HUDEP-2 (cell line): ENCODE results near the gene ZNF778.
A peak's percentile ranks its signal among the peaks of the same experiment; 100 is the strongest.

Source experiments
- DNase-seq, 76 experiments: peaks; one replicate each; lab custom pipeline; 2025; ENCODE audit not compliant: unreplicated experiment in 76 of 76; lab: John Stamatoyannopoulos, UW

The ZNF778 gene

GRCh38 chr16:89192956-89193575 lies 24.4 kb upstream of the ZNF778 start:
- DNase-seq: peak in 53 of 76 experiments; percentile 15 to 84 (median 64)

- DNase-seq: no peak
These were observed 23.8 kb upstream of the ZNF778 start for GRCh38 chr16:89193576-89194293.

GRCh38 chr16:89194340-89195311 lies 22.9 kb upstream of the ZNF778 start:
- no peak for DNase-seq

- no peak for DNase-seq
These were observed 21.9 kb upstream of the ZNF778 start for GRCh38 chr16:89195521-89196171.

- no peak for DNase-seq
These were observed 20.4 kb upstream of the ZNF778 start for GRCh38 chr16:89197033-89197632.

GRCh38 chr16:89197633-89198416 lies 19.7 kb upstream of the ZNF778 start:
- no peak for DNase-seq

GRCh38 chr16:89198417-89199240 lies 18.9 kb upstream of the ZNF778 start:
- no peak for DNase-seq

GRCh38 chr16:89199241-89200123 lies 18.0 kb upstream of the ZNF778 start:
- no peak for DNase-seq

- DNase-seq: no peak
These were observed 17.2 kb upstream of the ZNF778 start, which contains the start of gene SLC22A31 for GRCh38 chr16:89200124-89200849. Gene SLC22A31 (minus strand): TSS chr16:89200537. CDS start chr16:89200501, 36 bp downstream.

- no peak for DNase-seq
These were observed 16.6 kb upstream of the ZNF778 start for GRCh38 chr16:89200850-89201411.

- peak in 69 of 76 experiments; percentile 11 to 92 (median 72) for DNase-seq
These were observed 15.8 kb upstream of the ZNF778 start for GRCh38 chr16:89201439-89202377.

GRCh38 chr16:89202422-89203215 lies 14.9 kb upstream of the ZNF778 start:
- no peak for DNase-seq

GRCh38 chr16:89207993-89208392 lies 9.5 kb upstream of the ZNF778 start:
- DNase-seq: no peak

- DNase-seq: no peak
These were observed 7.9 kb upstream of the ZNF778 start for GRCh38 chr16:89209522-89210044.
